CD8-positive, alpha-beta memory T cell (primary cell): ENCODE measurements around the gene MEGF9. TPM values are rescaled to one million over a fixed set of nuclear protein-coding genes. Genes with fewer than 3 reads are reported as not detected.
"Not testable (repeated sequence)": the region's sequence is repeated elsewhere in the genome, so short reads cannot be mapped to it uniquely, and the experiment has no call there.

Source experiments
- CTCF ChIA-PET: fragments of 350-600 bp; sonication (Branson Sonifier 250); formaldehyde crosslinking; loops from one replicate; lab custom pipeline; 2021; ENCODE audit warnings: antibody characterized with exemption; lab: Charles Lee
- POLR2A ChIA-PET: fragments of 350-600 bp; sonication (Branson Sonifier 250); formaldehyde crosslinking; loops from one replicate; lab custom pipeline; 2021; ENCODE audit warnings: antibody characterized with exemption; lab: Charles Lee
- DNase-seq, 5 donors: peaks; one replicate each; pipeline versions ENCODE4 v3.0.0 to v3.0.0-alpha.2; 2020 to 2022; ENCODE audit warnings: mixed read lengths in 1 of 5
- H3K27ac ChIP-seq: one replicate; pipeline ENCODE4 v1.7.0; 2013; ENCODE audit warnings: low read depth, mild to moderate bottlenecking, low read length, moderate library complexity
- H3K27me3 ChIP-seq: 2 replicates; pipeline ENCODE4 v1.7.0; 2013; ENCODE audit warnings: low read length, mild to moderate bottlenecking; ENCODE audit not compliant: insufficient read depth, poor library complexity, severe bottlenecking
- H3K36me3 ChIP-seq: 2 replicates; pipeline ENCODE4 v1.7.0; 2013; ENCODE audit warnings: mild to moderate bottlenecking, low read length, moderate library complexity; ENCODE audit not compliant: insufficient read depth
- H3K4me1 ChIP-seq: 2 replicates; pipeline ENCODE4 v1.7.0; 2013; ENCODE audit warnings: mild to moderate bottlenecking, low read length, moderate library complexity; ENCODE audit not compliant: insufficient read depth
- H3K4me3 ChIP-seq: 2 replicates; pipeline ENCODE4 v1.7.0; 2013; ENCODE audit warnings: mild to moderate bottlenecking, low read length
- H3K9me3 ChIP-seq: 2 replicates; pipeline ENCODE4 v1.7.0; 2013; ENCODE audit warnings: mild to moderate bottlenecking, low read length
- H3K27ac Mint-ChIP-seq, 8 donors: one replicate each; pipeline ENCODE4 v1.8.0; 2020 to 2021; ENCODE audit warnings: mixed read lengths in 8 of 8, mild to moderate bottlenecking in 6 of 8, inconsistent platforms in 3 of 8, moderate library complexity in 3 of 8
- H3K27me3 Mint-ChIP-seq, 2 donors: one replicate each; pipeline ENCODE4 v1.8.0; 2020 to 2021; ENCODE audit warnings: mixed read lengths in 2 of 2, mild to moderate bottlenecking in 1 of 2, moderate library complexity in 1 of 2
- H3K36me3 Mint-ChIP-seq, 3 donors: one replicate each; pipeline ENCODE4 v1.8.0; 2020 to 2021; ENCODE audit warnings: mixed read lengths in 3 of 3, inconsistent platforms in 1 of 3, mild to moderate bottlenecking in 1 of 3
- H3K4me1 Mint-ChIP-seq, 3 donors: one replicate each; pipeline ENCODE4 v1.8.0; 2020 to 2021; ENCODE audit warnings: mixed read lengths in 3 of 3, inconsistent platforms in 1 of 3, mild to moderate bottlenecking in 1 of 3
- H3K4me3 Mint-ChIP-seq, 7 donors: one replicate each; pipeline ENCODE4 v1.8.0; 2020 to 2021; ENCODE audit warnings: mixed read lengths in 7 of 7, mild to moderate bottlenecking in 6 of 7, moderate library complexity in 4 of 7, inconsistent platforms in 2 of 7
- H3K9me3 Mint-ChIP-seq, 5 donors: one replicate each; pipeline ENCODE4 v1.8.0; 2020 to 2022; ENCODE audit warnings: mixed read lengths in 5 of 5, mild to moderate bottlenecking in 3 of 5, moderate library complexity in 2 of 5, inconsistent platforms in 1 of 5
- polyA plus RNA-seq: library from polyadenylated mRNA; unstranded; fragments of 300-500 nt; fragmentation: Illumina TruSeq; gene quantifications from one replicate; pipeline ENCODE4 v1.2.3, GENCODE V29; 2021
- total RNA-seq, 2 experiments: library from RNA; stranded (reverse); gene quantifications; one replicate each; pipeline ENCODE4 v1.2.3, GENCODE V29; 2021

The MEGF9 gene
- total and polyA plus RNA-seq, 3 experiments from 2014 or later = 3.9 to 7.0 (median 6.9) TPM

GRCh38 chr9:120650352-120650751 is 63.9 kb downstream of the MEGF9 start:
- DNase-seq = no peak
- no peak overlapping the region for H3K4me3 Mint-ChIP-seq
- no peak overlapping the region for H3K27ac ChIP-seq
- CTCF ChIA-PET = no interaction called here
- H3K27me3 Mint-ChIP-seq = no peaks in the 10 kb centered on the region
- H3K36me3 Mint-ChIP-seq = peaks cover 0 to 2% (median 2%) of the 10 kb centered on the region in 3 donors
- H3K36me3 ChIP-seq = no peaks in the 10 kb centered on the region
- no peaks in the 10 kb centered on the region for H3K27me3 ChIP-seq
- no peaks in the 10 kb centered on the region for H3K9me3 Mint-ChIP-seq
- H3K4me3 ChIP-seq = no peak overlapping the region
- no peak overlapping the region for H3K27ac Mint-ChIP-seq
- no peaks in the 10 kb centered on the region for H3K9me3 ChIP-seq
- H3K4me1 Mint-ChIP-seq = peaks cover 4 to 6% (median 4%) of the 10 kb centered on the region in 3 donors
- POLR2A ChIA-PET = no interaction called here
- H3K4me1 ChIP-seq = no peaks in the 10 kb centered on the region

GRCh38 chr9:120648581-120649197 is 65.6 kb downstream of the MEGF9 start:
- H3K9me3 Mint-ChIP-seq = no peaks in the 10 kb centered on the region
- H3K4me3 Mint-ChIP-seq = no peak overlapping the region
- Histone ChIP-seq H3K36me3 (no peaks in the 10 kb centered on the region), H3K27ac (no peak overlapping the region), H3K4me3 (no peak overlapping the region), H3K27me3 (no peaks in the 10 kb centered on the region), H3K9me3 (no peaks in the 10 kb centered on the region), H3K4me1 (no peaks in the 10 kb centered on the region)
- peaks cover 0 to 9% (median 5%) of the 10 kb centered on the region in 3 donors for H3K36me3 Mint-ChIP-seq
- ChIA-PET POLR2A (no interaction called here), CTCF (no interaction called here)
- no peak overlapping the region for H3K27ac Mint-ChIP-seq
- peaks cover 3 to 6% (median 4%) of the 10 kb centered on the region in 3 donors for H3K4me1 Mint-ChIP-seq
- DNase-seq = no peak
- H3K27me3 Mint-ChIP-seq = no peaks in the 10 kb centered on the region

- no peak overlapping the region for H3K4me3 ChIP-seq
- no peak overlapping the region for H3K27ac Mint-ChIP-seq
- ChIA-PET CTCF (no interaction called here), POLR2A (interaction anchor here (0.7 kb wide), 1 partner anchor 223 kb away, joined by 4 read pairs; no protein-coding TSS in a partner anchor)
- no peak overlapping the region for H3K4me3 Mint-ChIP-seq
- no peaks in the 10 kb centered on the region for H3K36me3 ChIP-seq
- DNase-seq = no peak
- H3K36me3 Mint-ChIP-seq = peaks cover under 1 to 15% (median 5%) of the 10 kb centered on the region in 3 donors
- H3K27ac ChIP-seq = no peak overlapping the region
- H3K9me3 ChIP-seq = no peaks in the 10 kb centered on the region
- no peaks in the 10 kb centered on the region for H3K27me3 ChIP-seq
- H3K4me1 ChIP-seq = no peaks in the 10 kb centered on the region
- peaks cover 2 to 6% (median 4%) of the 10 kb centered on the region in 3 donors for H3K4me1 Mint-ChIP-seq
- H3K27me3 Mint-ChIP-seq = no peaks in the 10 kb centered on the region
- no peaks in the 10 kb centered on the region for H3K9me3 Mint-ChIP-seq
These were observed 67.3 kb downstream of the MEGF9 start for GRCh38 chr9:120646948-120647347.

GRCh38 chr9:120645760-120646159 is 68.5 kb downstream of the MEGF9 start:
- no peaks in the 10 kb centered on the region for H3K4me1 ChIP-seq
- H3K9me3 ChIP-seq = no peaks in the 10 kb centered on the region
- Mint-ChIP-seq H3K27ac (no peak overlapping the region), H3K4me1 (peaks cover 2 to 4% (median 3%) of the 10 kb centered on the region in 3 donors), H3K36me3 (peaks cover 7 to 21% (median 9%) of the 10 kb centered on the region in 3 donors), H3K4me3 (no peak overlapping the region), H3K9me3 (peaks cover 0 to 2% (median 0%) of the 10 kb centered on the region in 5 donors), H3K27me3 (no peaks in the 10 kb centered on the region)
- CTCF ChIA-PET = no interaction called here
- no peak for DNase-seq
- no peak overlapping the region for H3K27ac ChIP-seq
- no peaks in the 10 kb centered on the region for H3K36me3 ChIP-seq
- H3K27me3 ChIP-seq = no peaks in the 10 kb centered on the region
- POLR2A ChIA-PET = no interaction called here
- H3K4me3 ChIP-seq = no peak overlapping the region

- Histone ChIP-seq H3K4me3 (no peak overlapping the region), H3K36me3 (no peaks in the 10 kb centered on the region), H3K27ac (no peak overlapping the region), H3K27me3 (no peaks in the 10 kb centered on the region), H3K4me1 (no peaks in the 10 kb centered on the region), H3K9me3 (no peaks in the 10 kb centered on the region)
- Mint-ChIP-seq H3K4me1 (peaks cover 0 to 2% (median under 1%) of the 10 kb centered on the region in 3 donors), H3K27me3 (no peaks in the 10 kb centered on the region), H3K36me3 (peaks cover 9 to 19% (median 9%) of the 10 kb centered on the region in 3 donors), H3K9me3 (peaks cover 0 to 2% (median 0%) of the 10 kb centered on the region in 5 donors), H3K27ac (no peak overlapping the region), H3K4me3 (no peak overlapping the region)
- POLR2A ChIA-PET = no interaction called here
- CTCF ChIA-PET = no interaction called here
- no peak for DNase-seq
These were observed 71.2 kb downstream of the MEGF9 start for GRCh38 chr9:120643061-120643460.

GRCh38 chr9:120642129-120642770 is 72.0 kb downstream of the MEGF9 start:
- no peak overlapping the region for H3K27ac ChIP-seq
- no peak overlapping the region for H3K4me3 Mint-ChIP-seq
- H3K36me3 Mint-ChIP-seq = peaks cover 9 to 19% (median 9%) of the 10 kb centered on the region in 3 donors
- H3K9me3 ChIP-seq = no peaks in the 10 kb centered on the region
- H3K4me3 ChIP-seq = no peak overlapping the region
- no peaks in the 10 kb centered on the region for H3K36me3 ChIP-seq
- no peaks in the 10 kb centered on the region for H3K27me3 Mint-ChIP-seq
- CTCF ChIA-PET = no interaction called here
- H3K4me1 Mint-ChIP-seq = peaks cover 0 to 2% (median 0%) of the 10 kb centered on the region in 3 donors
- DNase-seq = no peak
- peaks cover 0 to 2% (median 0%) of the 10 kb centered on the region in 5 donors for H3K9me3 Mint-ChIP-seq
- POLR2A ChIA-PET = no interaction called here
- no peaks in the 10 kb centered on the region for H3K27me3 ChIP-seq
- no peaks in the 10 kb centered on the region for H3K4me1 ChIP-seq
- H3K27ac Mint-ChIP-seq = no peak overlapping the region

- H3K4me1 Mint-ChIP-seq, POLR2A ChIA-PET, H3K4me3 ChIP-seq, H3K4me1 ChIP-seq, H3K27ac ChIP-seq, CTCF ChIA-PET, H3K27me3 Mint-ChIP-seq, DNase-seq, H3K9me3 Mint-ChIP-seq, H3K27me3 ChIP-seq, H3K36me3 ChIP-seq, H3K4me3 Mint-ChIP-seq, H3K9me3 ChIP-seq: not testable (repeated sequence)
- Mint-ChIP-seq H3K36me3 (peaks cover 9 to 22% (median 14%) of the 10 kb centered on the region in 3 donors), H3K27ac (peak overlapping the region in 1 of 8 donors; percentile 7)
These were observed 73.4 kb downstream of the MEGF9 start for GRCh38 chr9:120640874-120641273.

- no peak overlapping the region for H3K4me3 Mint-ChIP-seq
- H3K36me3 ChIP-seq = no peaks in the 10 kb centered on the region
- H3K4me3 ChIP-seq = no peak overlapping the region
- H3K4me1 Mint-ChIP-seq = no peaks in the 10 kb centered on the region
- ChIA-PET POLR2A (no interaction called here), CTCF (no interaction called here)
- H3K27me3 Mint-ChIP-seq = no peaks in the 10 kb centered on the region
- no peak overlapping the region for H3K27ac Mint-ChIP-seq
- no peak overlapping the region for H3K27ac ChIP-seq
- peaks cover 7 to 11% (median 8%) of the 10 kb centered on the region in 5 donors for H3K9me3 Mint-ChIP-seq
- no peaks in the 10 kb centered on the region for H3K4me1 ChIP-seq
- no peaks in the 10 kb centered on the region for H3K27me3 ChIP-seq
- H3K9me3 ChIP-seq = no peaks in the 10 kb centered on the region
- DNase-seq = no peak
- peaks cover 14 to 24% (median 18%) of the 10 kb centered on the region in 3 donors for H3K36me3 Mint-ChIP-seq
These were observed 73.9 kb downstream of the MEGF9 start for GRCh38 chr9:120640380-120640779.
